GM18951 (cell line): ENCODE measurements around the gene CDH26.
"Not testable (repeated sequence)": the region's sequence is repeated elsewhere in the genome, so short reads cannot be mapped to it uniquely, and the experiment has no call there.

Experiments
- POLR2A ChIP-seq: IDR thresholded peaks from 4 replicates; pipeline ENCODE4 v1.6.1; 2011; ENCODE audit warnings: mild to moderate bottlenecking; ENCODE audit not compliant: insufficient read length, insufficient read depth; ENCODE audit errors: extremely low read depth
- in situ Hi-C: fragments of 300-500 bp; cut with MboI; formaldehyde crosslinking; loops from one replicate; pipeline ENCODE4 v1.12.0; 2022; ENCODE audit warnings: low sequenced_read_pairs, mixed read lengths, inconsistent platforms; ENCODE audit not compliant: unreplicated experiment

Gene CDH26

GRCh38 chr20:60038400-60039008 lies 80.3 kb downstream of the CDH26 start:
- no peak for TF ChIP-seq POLR2A
- in situ Hi-C loops = no loop called here

- no peak for TF ChIP-seq POLR2A
- in situ Hi-C loops = no loop called here
Measured at GRCh38 chr20:60039526-60039925, 81.3 kb downstream of the CDH26 start.

GRCh38 chr20:60040471-60041162 lies 82.4 kb downstream of the CDH26 start:
- no peak for TF ChIP-seq POLR2A
- in situ Hi-C loops = no loop called here

DNA sequence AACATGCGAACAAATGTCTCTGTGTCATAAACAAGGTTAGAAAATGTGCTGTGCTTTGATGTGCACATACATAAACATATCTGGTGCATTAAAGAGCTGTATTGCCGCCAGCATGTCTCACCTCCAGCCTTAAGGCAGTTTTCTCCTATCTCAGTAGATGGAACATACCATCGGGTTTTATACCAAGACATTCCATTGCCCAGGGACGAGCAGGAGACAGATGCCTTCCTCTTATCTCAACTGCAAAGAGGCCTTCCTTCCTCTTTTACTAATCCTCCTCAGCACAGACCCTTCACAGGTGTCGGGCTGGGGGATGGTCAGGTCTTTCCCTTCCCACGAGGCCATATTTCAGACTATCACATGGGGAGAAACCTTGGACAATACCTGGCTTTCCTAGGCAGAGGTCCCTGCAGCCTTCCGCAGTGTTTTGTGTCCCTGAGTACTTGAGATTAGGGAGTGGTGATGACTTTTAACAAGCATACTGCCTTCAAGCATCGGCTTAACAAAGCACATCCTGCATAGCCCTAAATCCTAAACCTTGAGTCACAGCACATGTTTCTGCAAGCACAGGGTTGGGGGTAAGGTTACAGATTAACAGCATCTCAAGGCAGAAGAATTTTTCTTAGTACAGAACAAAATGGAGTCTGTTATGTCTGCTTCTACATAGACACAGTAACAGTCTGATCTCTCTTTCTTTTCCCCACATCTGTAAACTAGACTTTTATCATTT lies 83.4 kb downstream of the CDH26 start:
- in situ Hi-C loops = not testable (repeated sequence)

GRCh38 chr20:60043435-60043834 lies 85.2 kb downstream of the CDH26 start:
- in situ Hi-C loops = no loop called here
- TF ChIP-seq POLR2A = no peak

DNA sequence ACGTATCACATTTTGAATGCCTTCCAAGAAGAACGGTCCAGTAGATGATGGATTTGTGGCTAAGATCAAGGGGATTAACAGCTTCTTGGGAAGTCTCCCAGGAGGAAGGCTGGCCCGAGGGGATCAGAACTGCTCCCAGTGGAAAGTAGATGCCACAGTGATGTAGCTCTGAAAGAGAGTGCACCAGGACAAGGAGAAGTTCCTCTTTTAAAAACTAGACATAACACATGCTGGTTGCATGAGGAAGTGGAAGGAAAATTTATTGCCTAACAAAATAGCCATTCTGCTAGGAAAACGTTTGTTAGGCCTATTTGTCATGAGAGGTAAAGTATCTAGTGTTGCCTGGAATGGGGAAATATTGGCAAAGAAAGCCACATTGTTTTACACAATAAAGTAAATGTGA lies 87.8 kb downstream of the CDH26 start:
- no peak for TF ChIP-seq POLR2A
- in situ Hi-C loops = no loop called here

- in situ Hi-C loops = no loop called here
- TF ChIP-seq POLR2A = no peak
Measured at GRCh38 chr20:60046436-60046835, 88.2 kb downstream of the CDH26 start.

DNA sequence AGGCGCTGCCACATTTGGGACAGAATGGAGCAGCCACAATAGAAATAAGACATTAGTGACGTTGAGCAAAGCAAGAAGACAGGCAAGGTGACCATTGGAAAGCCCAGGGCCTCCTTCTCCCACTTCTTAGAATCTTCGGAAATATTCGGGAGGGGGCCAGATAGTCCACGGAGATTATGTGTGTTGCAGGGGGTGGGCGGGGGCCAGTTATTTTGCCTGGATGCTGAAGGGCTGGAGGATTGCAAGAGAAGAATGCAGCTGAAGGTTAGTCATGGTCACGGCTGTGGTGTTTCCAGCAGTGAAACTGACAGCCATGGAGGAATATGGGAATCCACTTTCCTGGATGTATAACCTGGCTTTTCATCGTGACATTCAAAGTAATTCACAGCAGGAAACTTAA lies 88.6 kb downstream of the CDH26 start:
- in situ Hi-C loops = no loop called here
- no peak for TF ChIP-seq POLR2A

- no peak for TF ChIP-seq POLR2A
- in situ Hi-C loops = no loop called here
Measured at GRCh38 chr20:60048634-60049521, 90.7 kb downstream of the CDH26 start.

GRCh38 chr20:60049601-60050000 lies 91.4 kb downstream of the CDH26 start:
- TF ChIP-seq POLR2A = no peak
- in situ Hi-C loops = no loop called here

DNA sequence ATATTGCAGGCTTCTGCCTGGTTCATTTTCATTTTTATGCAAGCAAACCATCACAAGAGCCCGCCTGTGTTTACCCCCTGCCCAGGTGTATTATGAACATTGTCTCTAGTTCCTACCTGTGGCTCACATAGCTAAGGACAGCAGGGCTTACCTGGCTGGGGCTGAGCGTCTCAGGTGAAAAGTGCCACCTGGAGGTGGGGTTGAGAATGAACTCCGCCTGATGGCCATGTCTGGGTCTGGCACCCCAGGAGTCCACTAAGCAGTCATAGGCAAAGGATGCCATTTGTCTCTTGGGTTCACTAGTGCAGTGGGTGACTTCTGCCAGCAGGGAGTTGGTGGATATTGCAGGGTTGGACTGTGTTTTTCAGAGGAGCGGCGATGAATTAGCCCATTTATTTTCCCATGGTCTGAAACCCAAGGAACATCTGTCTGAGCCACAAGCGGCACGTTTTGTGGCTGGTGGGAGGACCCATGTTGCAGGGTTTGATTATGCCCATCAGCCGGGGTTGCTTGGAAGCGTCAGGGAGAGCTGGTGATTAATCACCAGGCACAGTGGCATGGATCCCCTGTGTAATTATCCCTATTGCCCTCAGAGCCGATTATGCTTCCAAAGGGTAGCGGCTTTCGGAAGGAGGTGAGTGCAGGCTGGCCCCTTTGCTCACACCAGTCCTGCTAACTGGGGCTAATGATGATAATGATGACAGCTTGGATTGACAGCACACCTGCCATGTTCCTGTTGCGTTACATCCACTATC lies 92.1 kb downstream of the CDH26 start:
- in situ Hi-C loops = no loop called here

DNA sequence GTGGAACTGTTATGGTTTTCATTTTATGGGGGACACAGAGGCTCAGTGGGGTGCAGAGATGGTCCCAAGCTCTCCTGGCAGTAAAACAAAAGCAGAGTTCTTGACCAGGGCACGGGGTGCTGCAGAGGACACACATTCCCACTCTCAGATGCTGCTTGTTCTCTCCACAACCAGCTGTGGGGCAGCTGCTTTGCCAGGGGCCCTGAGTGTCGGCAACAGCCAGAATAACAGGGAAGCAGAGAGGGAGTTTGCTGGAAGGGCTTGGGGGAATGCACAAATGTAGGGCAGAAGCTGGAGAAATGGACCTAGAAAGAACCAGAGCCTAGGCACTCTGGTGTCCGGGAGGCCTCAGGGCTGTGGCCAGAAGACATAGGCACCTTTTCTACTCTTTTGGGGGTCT lies 93.7 kb downstream of the CDH26 start:
- in situ Hi-C loops = no loop called here
- TF ChIP-seq POLR2A = no peak

More for the DNA sequence above, 92.1 kb downstream of the CDH26 start:
- no peak for TF ChIP-seq POLR2A
